ENCODE data around the gene CFAP46.
"Not testable (repeated sequence)": the region's sequence is repeated elsewhere in the genome, so short reads cannot be mapped to it uniquely, and the experiment has no call there.

The CFAP46 gene

DNA sequence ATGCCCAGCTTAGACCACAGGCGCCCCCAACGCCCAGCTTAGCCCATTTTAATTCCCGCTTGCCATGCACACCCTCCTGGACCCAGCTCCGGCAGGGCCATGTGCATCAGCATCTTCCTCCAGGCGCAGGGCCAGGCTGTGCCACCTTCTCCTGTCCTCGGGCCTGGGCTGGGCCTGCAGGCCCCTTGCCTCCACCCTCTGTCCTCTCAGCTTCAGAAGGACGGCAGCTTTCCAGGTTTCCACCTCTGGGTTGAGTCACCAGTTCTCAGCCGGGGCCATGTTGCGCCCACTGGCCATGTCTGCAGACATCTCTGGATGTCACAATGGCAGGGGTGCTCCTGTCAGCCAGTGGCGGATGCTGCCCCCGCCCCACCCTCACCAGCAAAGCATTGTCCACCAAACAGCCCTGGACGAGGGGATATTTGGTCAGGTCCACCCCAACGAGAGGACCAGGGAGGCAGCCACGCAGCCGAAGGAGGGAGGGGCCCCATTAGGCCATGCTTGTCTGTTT is 97.3 kb downstream of the CFAP46 start:
- Histone ChIP-seq H3K36me3 (ENCODE audit: control insufficient read depth in 1 of 2, insufficient read depth in 2 of 2, low read depth in 1 of 2, low read length in 2 of 2) (no peaks in the 10 kb centered on the region), H2BK120ac (ENCODE audit: low read depth, low read length) (no peak overlapping the region), H3K9ac (ENCODE audit: low read length) (no peak overlapping the region), H3K23ac (ENCODE audit: low read length in 2 of 2) (no peak overlapping the region), H3K9me3 (ENCODE audit: control insufficient read depth, low read length) (peaks cover 20% of the 10 kb centered on the region), H3K79me1 (replicated peaks; ENCODE audit: low read length, poor library complexity, severe bottlenecking) (no peaks in the 10 kb centered on the region), H4K91ac (ENCODE audit: low read length) (no peak overlapping the region), H2BK12ac (ENCODE audit: low read length in 2 of 2) (no peak overlapping the region), H4K8ac (ENCODE audit: low read length) (no peak overlapping the region), H3K14ac (ENCODE audit: low read length in 2 of 2) (no peak overlapping the region), H3K4me1 (ENCODE audit: control insufficient read depth, insufficient read depth, low read depth, low read length) (no peaks in the 10 kb centered on the region), H3K18ac (ENCODE audit: low read depth in 1 of 2, low read length in 2 of 2) (no peak overlapping the region), H3K4ac (ENCODE audit: low read depth in 1 of 2, low read length in 2 of 2) (no peak overlapping the region), H3K4me3 (ENCODE audit: insufficient read depth in 1 of 2, low read depth in 1 of 2, low read length in 2 of 2) (no peak overlapping the region), H3K4me2 (ENCODE audit: low read length, poor library complexity, severe bottlenecking) (no peak overlapping the region), H3K27me3 (ENCODE audit: control insufficient read depth in 1 of 2, insufficient read depth in 1 of 2, low read length in 2 of 2) (peaks cover 0 to 38% of the 10 kb centered on the region in 2 experiments), H2BK15ac (ENCODE audit: low read depth, poor library complexity, severe bottlenecking) (no peak overlapping the region), H2AFZ (ENCODE audit: low read depth, low read length) (no peak overlapping the region), H3K27ac (ENCODE audit: low read length, poor library complexity, severe bottlenecking) (no peak overlapping the region), H2BK5ac (ENCODE audit: low read depth, low read length, poor library complexity, severe bottlenecking) (no peak overlapping the region), H2AK5ac (ENCODE audit: low read length, severe bottlenecking) (no peak overlapping the region)
- DNase-seq, result no peak
- whole genome bisulfite sequencing, result 86% methylated on average over 15 of the region's 15 CpGs

DNA sequence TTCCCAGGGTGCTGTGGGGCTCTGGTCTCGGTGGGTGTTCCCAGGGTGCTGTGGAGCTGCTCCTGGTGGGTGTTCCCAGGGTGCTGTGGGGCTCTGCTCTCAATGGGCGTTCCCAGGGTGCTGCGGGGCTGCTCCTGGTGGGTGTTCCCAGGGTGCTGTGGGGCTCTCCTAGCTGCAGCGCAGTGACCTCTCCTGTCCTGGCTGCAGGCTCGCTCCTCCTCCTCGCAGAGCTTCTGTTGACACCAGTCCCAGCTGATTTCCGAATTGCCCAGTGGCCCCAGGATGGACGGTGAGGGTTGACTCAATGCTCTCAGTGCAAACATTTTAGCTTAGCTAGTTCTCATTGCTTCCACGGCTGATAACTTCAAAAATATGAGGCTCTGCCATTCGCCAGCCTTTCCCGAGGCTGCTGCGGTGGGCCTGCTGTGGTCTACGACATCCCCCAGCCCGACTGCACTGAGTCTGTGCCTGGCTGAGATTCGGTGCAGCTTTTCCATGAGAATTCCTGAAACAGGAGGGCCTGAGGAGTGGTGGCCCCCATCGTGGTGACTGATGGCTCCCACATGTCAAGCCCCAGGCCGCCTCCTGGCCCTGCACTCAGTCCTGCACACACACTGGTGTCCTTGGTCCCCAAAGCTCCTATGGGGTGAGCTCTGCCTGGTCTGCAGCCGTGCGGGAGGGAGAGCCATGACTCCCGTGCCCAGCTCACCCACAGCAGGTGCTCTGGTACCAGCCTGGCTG is 98.1 kb downstream of the CFAP46 start:
- H2AK5ac ChIP-seq (ENCODE audit: low read length, severe bottlenecking), result no peak overlapping the region
- H2BK5ac ChIP-seq (ENCODE audit: low read depth, low read length, poor library complexity, severe bottlenecking), result no peak overlapping the region
- no peak overlapping the region for H4K8ac ChIP-seq (ENCODE audit: low read length)
- peaks cover 20% of the 10 kb centered on the region for H3K9me3 ChIP-seq (ENCODE audit: control insufficient read depth, low read length)
- no peaks in the 10 kb centered on the region for H3K36me3 ChIP-seq (ENCODE audit: control insufficient read depth in 1 of 2, insufficient read depth in 2 of 2, low read depth in 1 of 2, low read length in 2 of 2)
- H3K9ac ChIP-seq (ENCODE audit: low read length), result no peak overlapping the region
- H4K91ac ChIP-seq (ENCODE audit: low read length), result no peak overlapping the region
- H2AFZ ChIP-seq (ENCODE audit: low read depth, low read length), result no peak overlapping the region
- no peak overlapping the region for H2BK12ac ChIP-seq (ENCODE audit: low read length in 2 of 2)
- H3K4me2 ChIP-seq (ENCODE audit: low read length, poor library complexity, severe bottlenecking), result no peak overlapping the region
- no peak overlapping the region for H3K18ac ChIP-seq (ENCODE audit: low read depth in 1 of 2, low read length in 2 of 2)
- WGBS, result 86% methylated on average over 20 of the region's 20 CpGs
- H3K4me3 ChIP-seq (ENCODE audit: insufficient read depth in 1 of 2, low read depth in 1 of 2, low read length in 2 of 2), result no peak overlapping the region
- DNase-seq, result no peak
- no peak overlapping the region for H3K14ac ChIP-seq (ENCODE audit: low read length in 2 of 2)
- no peak overlapping the region for H3K4ac ChIP-seq (ENCODE audit: low read depth in 1 of 2, low read length in 2 of 2)
- no peak overlapping the region for H3K23ac ChIP-seq (ENCODE audit: low read length in 2 of 2)
- no peak overlapping the region for H3K27ac ChIP-seq (ENCODE audit: low read length, poor library complexity, severe bottlenecking)
- H2BK15ac ChIP-seq (ENCODE audit: low read depth, poor library complexity, severe bottlenecking), result no peak overlapping the region
- H2BK120ac ChIP-seq (ENCODE audit: low read depth, low read length), result no peak overlapping the region
- H3K79me1 ChIP-seq (replicated peaks; ENCODE audit: low read length, poor library complexity, severe bottlenecking), result no peaks in the 10 kb centered on the region
- H3K27me3 ChIP-seq (ENCODE audit: control insufficient read depth in 1 of 2, insufficient read depth in 1 of 2, low read length in 2 of 2), result peaks cover 0 to 44% of the 10 kb centered on the region in 2 experiments
- no peaks in the 10 kb centered on the region for H3K4me1 ChIP-seq (ENCODE audit: control insufficient read depth, insufficient read depth, low read depth, low read length)

- Histone ChIP-seq H3K9me3 (ENCODE audit: control insufficient read depth, low read length) (peaks cover 20% of the 10 kb centered on the region), H3K27me3 (ENCODE audit: control insufficient read depth in 1 of 2, insufficient read depth in 1 of 2, low read length in 2 of 2) (peaks cover 0 to 35% of the 10 kb centered on the region in 2 experiments)
- not testable (repeated sequence) for H3K4ac ChIP-seq (ENCODE audit: low read depth in 1 of 2, low read length in 2 of 2); DNase-seq; H3K36me3 ChIP-seq (ENCODE audit: control insufficient read depth in 1 of 2, insufficient read depth in 2 of 2, low read depth in 1 of 2, low read length in 2 of 2); H3K23ac ChIP-seq (ENCODE audit: low read length in 2 of 2); H3K79me1 ChIP-seq (replicated peaks; ENCODE audit: low read length, poor library complexity, severe bottlenecking); H2AK5ac ChIP-seq (ENCODE audit: low read length, severe bottlenecking); H3K4me2 ChIP-seq (ENCODE audit: low read length, poor library complexity, severe bottlenecking); H4K8ac ChIP-seq (ENCODE audit: low read length); H3K4me3 ChIP-seq (ENCODE audit: insufficient read depth in 1 of 2, low read depth in 1 of 2, low read length in 2 of 2); H2BK12ac ChIP-seq (ENCODE audit: low read length in 2 of 2); H2BK5ac ChIP-seq (ENCODE audit: low read depth, low read length, poor library complexity, severe bottlenecking); H3K27ac ChIP-seq (ENCODE audit: low read length, poor library complexity, severe bottlenecking); H3K14ac ChIP-seq (ENCODE audit: low read length in 2 of 2); H2BK15ac ChIP-seq (ENCODE audit: low read depth, poor library complexity, severe bottlenecking); H3K18ac ChIP-seq (ENCODE audit: low read depth in 1 of 2, low read length in 2 of 2); H4K91ac ChIP-seq (ENCODE audit: low read length); H2AFZ ChIP-seq (ENCODE audit: low read depth, low read length); H3K4me1 ChIP-seq (ENCODE audit: control insufficient read depth, insufficient read depth, low read depth, low read length); H3K9ac ChIP-seq (ENCODE audit: low read length); H2BK120ac ChIP-seq (ENCODE audit: low read depth, low read length)
- WGBS, result 80% methylated on average over 10 of the region's 10 CpGs
Observed at GRCh38 chr10:132843276-132843675, 99.1 kb downstream of the CFAP46 start.

GRCh38 chr10:132842397-132842796 is 100.0 kb downstream of the CFAP46 start:
- H3K27me3 ChIP-seq (ENCODE audit: control insufficient read depth in 1 of 2, insufficient read depth in 1 of 2, low read length in 2 of 2), result peaks cover 0 to 26% of the 10 kb centered on the region in 2 experiments
- DNase-seq, result no peak
- H3K79me1 ChIP-seq (replicated peaks; ENCODE audit: low read length, poor library complexity, severe bottlenecking), result no peaks in the 10 kb centered on the region
- H2BK120ac ChIP-seq (ENCODE audit: low read depth, low read length), result no peak overlapping the region
- H3K4me3 ChIP-seq (ENCODE audit: insufficient read depth in 1 of 2, low read depth in 1 of 2, low read length in 2 of 2), result no peak overlapping the region
- H3K9me3 ChIP-seq (ENCODE audit: control insufficient read depth, low read length), result peaks cover 20% of the 10 kb centered on the region
- H3K18ac ChIP-seq (ENCODE audit: low read depth in 1 of 2, low read length in 2 of 2), result no peak overlapping the region
- WGBS, result 85% methylated on average over 3 of the region's 3 CpGs
- no peak overlapping the region for H2BK5ac ChIP-seq (ENCODE audit: low read depth, low read length, poor library complexity, severe bottlenecking)
- no peak overlapping the region for H2AK5ac ChIP-seq (ENCODE audit: low read length, severe bottlenecking)
- H3K4ac ChIP-seq (ENCODE audit: low read depth in 1 of 2, low read length in 2 of 2), result no peak overlapping the region
- H3K36me3 ChIP-seq (ENCODE audit: control insufficient read depth in 1 of 2, insufficient read depth in 2 of 2, low read depth in 1 of 2, low read length in 2 of 2), result no peaks in the 10 kb centered on the region
- no peak overlapping the region for H3K27ac ChIP-seq (ENCODE audit: low read length, poor library complexity, severe bottlenecking)
- no peak overlapping the region for H4K91ac ChIP-seq (ENCODE audit: low read length)
- no peak overlapping the region for H4K8ac ChIP-seq (ENCODE audit: low read length)
- no peak overlapping the region for H2BK15ac ChIP-seq (ENCODE audit: low read depth, poor library complexity, severe bottlenecking)
- H3K4me2 ChIP-seq (ENCODE audit: low read length, poor library complexity, severe bottlenecking), result no peak overlapping the region
- H3K9ac ChIP-seq (ENCODE audit: low read length), result no peak overlapping the region
- no peak overlapping the region for H2BK12ac ChIP-seq (ENCODE audit: low read length in 2 of 2)
- H2AFZ ChIP-seq (ENCODE audit: low read depth, low read length), result no peak overlapping the region
- H3K14ac ChIP-seq (ENCODE audit: low read length in 2 of 2), result no peak overlapping the region
- peaks cover 4% of the 10 kb centered on the region for H3K4me1 ChIP-seq (ENCODE audit: control insufficient read depth, insufficient read depth, low read depth, low read length)
- H3K23ac ChIP-seq (ENCODE audit: low read length in 2 of 2), result no peak overlapping the region

Measured in mesenchymal stem cell (in vitro differentiated cells and primary cell).